ENCODE measurements around the gene CDH9.

GRCh38 chr5:26955161-26955560 lies 83.2 kb downstream of the CDH9 start:
- TF ChIP-seq EP300 (IDR thresholded peaks at IDR 0.05) (no peak), POLR2A (IDR thresholded peaks at IDR 0.05) (no peak)
- TF ChIP-seq, protein P1, sequence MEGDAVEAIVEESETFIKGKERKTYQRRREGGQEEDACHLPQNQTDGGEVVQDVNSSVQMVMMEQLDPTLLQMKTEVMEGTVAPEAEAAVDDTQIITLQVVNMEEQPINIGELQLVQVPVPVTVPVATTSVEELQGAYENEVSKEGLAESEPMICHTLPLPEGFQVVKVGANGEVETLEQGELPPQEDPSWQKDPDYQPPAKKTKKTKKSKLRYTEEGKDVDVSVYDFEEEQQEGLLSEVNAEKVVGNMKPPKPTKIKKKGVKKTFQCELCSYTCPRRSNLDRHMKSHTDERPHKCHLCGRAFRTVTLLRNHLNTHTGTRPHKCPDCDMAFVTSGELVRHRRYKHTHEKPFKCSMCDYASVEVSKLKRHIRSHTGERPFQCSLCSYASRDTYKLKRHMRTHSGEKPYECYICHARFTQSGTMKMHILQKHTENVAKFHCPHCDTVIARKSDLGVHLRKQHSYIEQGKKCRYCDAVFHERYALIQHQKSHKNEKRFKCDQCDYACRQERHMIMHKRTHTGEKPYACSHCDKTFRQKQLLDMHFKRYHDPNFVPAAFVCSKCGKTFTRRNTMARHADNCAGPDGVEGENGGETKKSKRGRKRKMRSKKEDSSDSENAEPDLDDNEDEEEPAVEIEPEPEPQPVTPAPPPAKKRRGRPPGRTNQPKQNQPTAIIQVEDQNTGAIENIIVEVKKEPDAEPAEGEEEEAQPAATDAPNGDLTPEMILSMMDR (IDR thresholded peaks at IDR 0.05) = no peak
